ENCODE measurements around the gene ABTB2. TPM values are rescaled to one million over a fixed set of nuclear protein-coding genes. Genes with fewer than 3 reads are reported as not detected.

ABTB2 gene
- total RNA-seq, 4 donors from 2014 or later, result 3.4 to 6.2 (median 4.2) TPM

DNA sequence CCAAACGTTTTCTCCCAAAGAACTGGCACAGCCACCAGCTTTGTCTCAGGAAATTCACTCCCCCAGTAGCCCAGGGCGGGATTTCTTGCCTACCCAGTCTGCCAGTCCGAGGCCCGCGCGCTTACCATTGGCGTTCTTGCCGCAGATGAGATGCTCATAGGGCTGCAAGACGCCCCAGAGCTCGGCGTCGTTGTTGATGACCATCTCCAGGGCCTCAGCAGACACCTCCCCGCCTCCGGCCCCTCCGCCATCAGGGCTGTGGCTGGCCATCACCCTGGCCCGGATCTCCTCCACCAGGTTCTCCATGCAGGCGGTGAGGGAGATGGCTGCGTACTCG, 1.3 kb downstream of the ABTB2 start:
- ATAC-seq (ENCODE audit: low FRiP score), result no peak
- no peak for DNase-seq (ENCODE audit: low spot score)
- TF ChIP-seq, protein P1, sequence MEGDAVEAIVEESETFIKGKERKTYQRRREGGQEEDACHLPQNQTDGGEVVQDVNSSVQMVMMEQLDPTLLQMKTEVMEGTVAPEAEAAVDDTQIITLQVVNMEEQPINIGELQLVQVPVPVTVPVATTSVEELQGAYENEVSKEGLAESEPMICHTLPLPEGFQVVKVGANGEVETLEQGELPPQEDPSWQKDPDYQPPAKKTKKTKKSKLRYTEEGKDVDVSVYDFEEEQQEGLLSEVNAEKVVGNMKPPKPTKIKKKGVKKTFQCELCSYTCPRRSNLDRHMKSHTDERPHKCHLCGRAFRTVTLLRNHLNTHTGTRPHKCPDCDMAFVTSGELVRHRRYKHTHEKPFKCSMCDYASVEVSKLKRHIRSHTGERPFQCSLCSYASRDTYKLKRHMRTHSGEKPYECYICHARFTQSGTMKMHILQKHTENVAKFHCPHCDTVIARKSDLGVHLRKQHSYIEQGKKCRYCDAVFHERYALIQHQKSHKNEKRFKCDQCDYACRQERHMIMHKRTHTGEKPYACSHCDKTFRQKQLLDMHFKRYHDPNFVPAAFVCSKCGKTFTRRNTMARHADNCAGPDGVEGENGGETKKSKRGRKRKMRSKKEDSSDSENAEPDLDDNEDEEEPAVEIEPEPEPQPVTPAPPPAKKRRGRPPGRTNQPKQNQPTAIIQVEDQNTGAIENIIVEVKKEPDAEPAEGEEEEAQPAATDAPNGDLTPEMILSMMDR (IDR thresholded peaks at IDR 0.05), result no peak

DNA sequence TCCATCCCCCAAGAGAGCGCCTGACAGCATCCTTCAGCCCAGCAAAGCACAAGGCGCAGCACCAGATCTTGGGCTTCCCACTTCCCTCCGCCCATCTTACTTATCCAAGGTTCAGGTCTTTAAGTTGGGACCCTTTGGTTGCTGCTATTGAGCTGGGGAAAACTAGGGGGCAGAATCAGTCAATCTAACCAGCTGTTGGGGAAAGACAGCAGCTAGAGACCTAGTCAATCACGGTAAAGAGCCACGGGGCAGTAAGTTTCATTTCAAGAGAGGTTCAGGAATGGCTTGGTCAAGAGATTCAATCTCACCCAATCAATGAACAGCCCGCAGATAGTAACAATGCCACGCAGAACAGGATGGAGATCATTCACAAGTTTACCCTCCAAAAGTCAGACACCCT, 1.7 kb downstream of the ABTB2 start:
- ATAC-seq (ENCODE audit: low FRiP score) (no peak), DNase-seq (ENCODE audit: low spot score) (no peak)
- TF ChIP-seq, protein P1 (IDR thresholded peaks at IDR 0.05), result no peak

DNA sequence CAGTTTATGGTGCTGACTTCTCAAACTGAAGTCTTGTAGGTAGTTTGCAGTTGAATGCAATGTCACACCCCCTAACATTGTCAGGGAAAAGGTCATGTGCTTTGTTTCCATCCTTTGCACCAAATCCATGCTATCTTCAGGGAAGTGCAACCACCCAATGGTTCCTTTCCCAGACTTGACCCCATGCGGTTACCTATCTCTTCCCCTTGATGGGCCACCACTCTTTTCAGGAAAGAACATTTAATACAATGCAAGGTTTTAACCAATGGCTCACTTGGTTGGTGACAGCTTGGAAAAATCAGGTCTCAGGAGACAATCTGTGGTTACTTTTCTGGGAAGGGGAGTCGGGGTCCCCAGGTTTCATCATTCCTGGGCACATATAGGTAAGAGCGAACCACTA, 2.1 kb downstream of the ABTB2 start:
- no peak for DNase-seq (ENCODE audit: low spot score)
- TF ChIP-seq, protein P1 (IDR thresholded peaks at IDR 0.05), result no peak
- no peak for ATAC-seq (ENCODE audit: low FRiP score)

DNA sequence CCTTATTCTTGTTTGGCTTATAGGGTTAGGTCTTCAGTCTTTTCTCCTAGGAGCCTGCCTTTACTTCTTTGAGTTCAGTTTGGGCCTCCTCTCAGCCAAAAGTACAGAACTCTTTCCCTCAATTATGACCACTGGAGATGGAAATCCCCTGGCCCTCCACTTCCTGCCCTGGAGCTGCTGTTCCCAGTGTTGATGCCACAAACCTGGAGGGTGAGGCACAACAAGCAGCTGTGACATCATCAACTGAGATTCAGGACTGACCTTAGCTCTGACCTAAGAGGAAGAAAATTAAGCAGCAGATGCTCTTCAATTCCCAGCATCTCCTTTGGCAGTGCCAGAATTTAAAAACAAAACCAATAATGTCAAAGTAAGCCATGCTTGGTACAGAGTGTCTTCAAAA, 3.0 kb downstream of the ABTB2 start:
- ATAC-seq (ENCODE audit: low FRiP score) (no peak), DNase-seq (ENCODE audit: low spot score) (no peak)
- TF ChIP-seq, protein P1 (IDR thresholded peaks at IDR 0.05), result no peak

DNA sequence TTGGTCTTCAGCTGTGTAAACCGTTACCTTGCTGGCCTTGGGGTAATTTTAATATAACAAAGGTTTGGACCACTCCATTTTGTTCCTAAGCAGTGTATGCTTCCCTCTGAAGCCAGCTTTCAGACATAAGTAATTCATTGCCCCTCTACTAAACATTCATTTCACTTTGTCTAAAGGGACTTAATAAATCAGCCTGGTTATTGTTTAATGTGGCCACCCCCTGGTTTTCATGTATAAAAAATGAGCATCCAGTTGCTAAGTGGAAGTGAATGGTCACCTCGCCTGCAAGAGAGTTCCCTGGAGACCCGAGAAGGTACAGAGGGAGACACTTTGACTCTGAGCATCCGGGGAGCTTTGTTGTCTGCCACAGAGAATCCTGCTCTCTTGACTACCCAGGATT, 3.9 kb downstream of the ABTB2 start:
- TF ChIP-seq, protein P1 (IDR thresholded peaks at IDR 0.05), result no peak
- no peak for ATAC-seq (ENCODE audit: low FRiP score)

DNA sequence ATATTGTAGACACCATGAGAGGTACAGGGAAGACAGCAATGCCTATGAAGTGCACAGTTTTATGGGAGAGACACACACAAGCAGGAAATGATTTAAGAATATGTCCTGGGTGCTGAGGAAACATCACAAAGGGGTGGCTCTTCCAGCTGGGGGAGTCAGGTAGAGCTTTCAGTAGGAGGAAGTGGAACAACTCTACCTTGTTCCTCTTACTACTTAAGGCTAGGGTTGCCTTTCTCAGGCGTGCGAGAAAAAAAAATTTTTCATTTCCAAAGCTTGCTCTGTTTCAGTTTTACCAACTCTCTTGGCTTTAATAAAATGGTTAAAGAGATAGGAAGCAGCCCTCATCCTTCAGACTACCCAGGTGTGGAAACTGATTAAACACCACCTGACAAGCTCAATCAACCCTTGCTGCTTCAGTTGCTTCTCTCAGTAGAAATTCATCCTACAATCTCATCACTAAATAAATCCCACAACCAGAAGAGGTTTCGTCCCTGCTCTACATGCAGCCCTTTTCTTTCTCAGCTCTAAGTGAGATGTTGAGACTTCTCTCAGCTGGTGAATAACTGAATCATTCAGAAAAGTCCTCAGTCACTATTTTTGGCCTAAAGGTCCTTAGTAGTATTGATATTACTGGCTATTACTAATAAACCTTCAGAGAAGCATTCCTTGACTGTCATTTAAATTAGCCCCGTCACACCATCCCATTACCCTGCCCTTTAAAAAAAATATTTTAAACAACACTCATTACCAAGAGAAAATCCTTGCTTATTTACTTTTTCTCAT, 5.9 kb downstream of the ABTB2 start:
- no peak for ATAC-seq (ENCODE audit: low FRiP score)
- DNase-seq (ENCODE audit: low spot score), result no peak
- TF ChIP-seq, protein P1 (IDR thresholded peaks at IDR 0.05), result no peak

More for the DNA sequence above, 3.9 kb downstream of the ABTB2 start:
- no peak for DNase-seq (ENCODE audit: low spot score)

DNA sequence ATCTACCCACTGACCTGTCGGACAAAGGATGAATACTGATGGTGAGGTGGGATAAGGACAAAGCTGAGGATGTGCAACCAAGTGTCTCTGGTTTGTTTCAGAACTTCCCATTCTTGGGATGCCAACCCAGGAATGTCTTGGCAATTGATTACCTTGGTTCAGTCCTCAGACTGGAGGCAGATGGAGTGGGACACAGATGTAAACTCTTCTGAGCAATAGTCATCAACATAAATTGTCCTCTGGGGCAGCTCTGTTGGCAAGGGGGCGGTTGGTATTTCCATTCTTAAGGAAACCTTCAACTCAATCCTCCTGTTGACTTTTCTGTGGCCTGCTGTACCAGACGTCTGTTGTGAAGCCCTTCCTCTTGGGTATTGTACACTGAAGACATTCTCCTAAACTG, 6.8 kb downstream of the ABTB2 start:
- no peak for ATAC-seq (ENCODE audit: low FRiP score)
- DNase-seq (ENCODE audit: low spot score), result no peak

More for the DNA sequence above, 6.8 kb downstream of the ABTB2 start:
- TF ChIP-seq, protein P1 (IDR thresholded peaks at IDR 0.05), result no peak
